Kidney glomerular epithelial cell (primary cell): ENCODE data around the gene VIPAS39.

Source experiments
- DNase-seq: peaks from one replicate; lab custom pipeline; 2025; lab: John Stamatoyannopoulos, UW

The VIPAS39 gene

DNA sequence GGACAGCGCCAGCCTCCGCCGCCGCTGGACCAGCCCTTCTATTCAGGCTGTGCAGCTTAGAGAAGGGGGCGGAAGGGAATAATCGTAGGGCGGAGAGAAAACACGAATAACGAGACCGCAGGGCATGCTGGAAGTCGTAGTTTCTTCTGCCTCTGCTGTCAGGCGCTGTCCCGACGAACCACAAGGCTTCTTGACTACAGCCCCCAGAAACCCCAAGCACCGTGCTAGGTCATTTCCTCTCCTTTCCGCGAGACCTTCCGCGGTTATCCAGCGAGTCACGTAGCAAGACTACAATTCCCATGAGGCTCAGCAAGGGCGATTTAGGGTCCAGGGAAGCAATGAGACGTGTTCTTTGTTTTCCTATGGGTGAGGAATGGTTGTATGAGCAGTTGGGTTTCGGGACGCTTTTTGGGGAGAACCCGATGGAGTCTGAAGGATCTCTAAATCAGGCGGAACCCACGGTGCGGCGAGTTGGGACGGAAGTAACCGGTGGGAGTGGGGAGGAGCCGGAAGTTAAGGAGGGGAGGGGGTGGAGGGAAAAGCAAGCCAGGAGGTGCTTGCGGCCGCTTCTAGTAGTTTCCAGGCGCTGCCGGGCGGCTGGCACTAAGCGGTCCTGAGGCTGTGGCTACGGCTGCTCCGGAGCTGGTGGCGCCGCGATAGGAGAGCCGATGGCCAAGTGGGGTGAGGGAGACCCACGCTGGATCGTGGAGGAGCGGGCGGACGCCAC lies at the start of gene VIPAS39, which contains the start of gene AHSA1:
TSS of gene VIPAS39 (minus strand) at position 80 of the 727 bp plus-strand sequence. CDS start 3,499 bp downstream, outside the sequence.
TSS of gene AHSA1 (plus strand) at position 572 of the 727 bp plus-strand sequence. CDS start at position 669, 97 bp downstream.
- DNase-seq = peak; percentile 97

DNA sequence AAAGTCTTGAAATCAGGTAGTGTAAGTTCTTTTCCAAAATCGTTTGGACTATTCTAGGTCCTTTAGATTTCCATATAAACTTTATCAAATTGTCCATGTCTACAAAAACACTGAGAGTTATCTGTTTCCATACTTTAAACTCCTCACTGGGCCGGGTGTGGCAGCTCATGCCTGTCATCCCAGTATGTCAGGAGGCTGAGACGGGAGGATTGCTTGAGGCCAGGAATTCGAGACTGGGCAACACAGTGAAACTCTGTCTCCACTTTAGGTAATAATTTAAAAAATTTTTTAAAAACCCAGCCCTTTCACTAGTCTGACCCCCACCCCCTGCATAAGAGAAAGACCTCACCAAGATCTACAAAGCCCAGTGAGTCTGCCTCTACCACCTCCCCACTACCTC lies 47.6 kb upstream of the VIPAS39 start:
- no peak for DNase-seq

DNA sequence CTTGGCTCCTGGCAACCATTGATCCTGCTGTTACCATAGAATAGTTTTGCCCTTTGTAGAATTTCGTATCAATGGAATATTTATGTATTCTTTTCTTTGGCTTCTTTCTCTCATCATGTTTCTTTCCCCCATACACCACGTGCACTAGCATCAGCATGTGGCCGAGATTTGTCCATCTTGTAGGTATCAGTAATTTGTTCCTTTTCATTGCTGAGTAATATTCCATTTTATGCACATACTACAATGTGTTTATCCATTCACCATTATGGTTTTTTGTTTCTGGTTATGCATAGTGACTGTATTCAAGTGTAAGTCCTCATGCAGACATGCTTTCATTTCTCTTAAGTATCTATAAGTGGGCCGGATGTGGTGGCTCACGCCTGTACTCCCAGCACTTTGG lies 45.7 kb upstream of the VIPAS39 start:
- DNase-seq = no peak

DNA sequence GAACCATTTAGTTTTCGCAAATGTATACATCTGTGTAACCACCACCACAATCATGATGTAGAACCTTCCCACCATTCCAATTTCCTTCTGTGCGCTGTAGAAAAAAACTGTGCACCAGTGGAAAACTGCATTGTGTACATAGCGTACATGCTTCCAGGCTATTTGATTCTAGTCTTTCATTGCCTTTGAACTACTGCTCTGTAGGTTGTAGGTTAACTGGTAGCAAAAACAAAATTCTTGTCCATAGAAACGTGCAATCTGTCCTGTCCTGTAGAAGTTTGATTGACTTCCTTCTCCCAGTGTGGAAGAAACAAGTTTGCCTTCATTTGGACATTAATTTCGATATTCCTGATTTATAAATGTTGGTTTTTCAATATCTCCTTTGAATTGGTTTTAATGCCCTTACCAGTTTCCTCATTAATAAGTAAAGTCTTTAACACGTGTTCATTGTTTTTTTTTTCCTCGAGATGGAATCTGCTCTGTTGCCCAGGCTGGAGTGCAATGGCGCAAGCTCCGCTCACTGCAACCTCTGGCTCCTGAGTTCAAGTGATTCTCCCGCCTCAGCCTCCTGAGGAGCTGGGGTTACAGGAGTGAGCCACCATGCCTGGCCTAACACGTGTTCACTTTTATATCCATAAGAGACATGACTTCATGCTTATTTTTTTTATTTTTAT lies 44.8 kb upstream of the VIPAS39 start:
- DNase-seq = no peak

DNA sequence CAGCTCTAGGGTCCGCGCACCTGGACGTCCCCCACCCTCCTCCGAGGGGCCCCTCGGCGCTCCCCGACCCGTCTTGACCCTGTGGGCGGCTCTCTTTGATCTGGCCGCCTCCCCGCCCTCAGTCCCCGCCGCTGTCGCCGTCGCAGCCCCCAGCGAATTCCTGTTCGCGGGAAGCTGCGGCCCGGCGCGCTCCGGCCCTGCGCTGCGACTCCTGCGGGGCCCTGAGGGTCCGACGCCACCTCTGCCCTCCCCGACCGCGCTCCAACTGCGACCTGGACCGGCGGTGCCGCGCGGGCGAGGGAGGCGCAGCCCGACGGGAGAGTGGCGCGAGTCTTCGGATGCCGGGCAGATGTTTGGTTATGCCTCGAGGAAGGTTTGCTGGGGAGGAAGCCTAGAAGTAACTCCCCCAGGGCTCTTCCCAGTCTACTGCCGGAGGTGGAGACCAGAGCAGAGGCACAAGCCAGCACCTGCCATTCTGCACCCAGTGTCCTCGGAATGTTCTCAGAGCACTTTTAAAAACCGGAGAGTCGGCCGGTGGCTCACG lies 41.7 kb upstream of the VIPAS39 start:
- DNase-seq = no peak

DNA sequence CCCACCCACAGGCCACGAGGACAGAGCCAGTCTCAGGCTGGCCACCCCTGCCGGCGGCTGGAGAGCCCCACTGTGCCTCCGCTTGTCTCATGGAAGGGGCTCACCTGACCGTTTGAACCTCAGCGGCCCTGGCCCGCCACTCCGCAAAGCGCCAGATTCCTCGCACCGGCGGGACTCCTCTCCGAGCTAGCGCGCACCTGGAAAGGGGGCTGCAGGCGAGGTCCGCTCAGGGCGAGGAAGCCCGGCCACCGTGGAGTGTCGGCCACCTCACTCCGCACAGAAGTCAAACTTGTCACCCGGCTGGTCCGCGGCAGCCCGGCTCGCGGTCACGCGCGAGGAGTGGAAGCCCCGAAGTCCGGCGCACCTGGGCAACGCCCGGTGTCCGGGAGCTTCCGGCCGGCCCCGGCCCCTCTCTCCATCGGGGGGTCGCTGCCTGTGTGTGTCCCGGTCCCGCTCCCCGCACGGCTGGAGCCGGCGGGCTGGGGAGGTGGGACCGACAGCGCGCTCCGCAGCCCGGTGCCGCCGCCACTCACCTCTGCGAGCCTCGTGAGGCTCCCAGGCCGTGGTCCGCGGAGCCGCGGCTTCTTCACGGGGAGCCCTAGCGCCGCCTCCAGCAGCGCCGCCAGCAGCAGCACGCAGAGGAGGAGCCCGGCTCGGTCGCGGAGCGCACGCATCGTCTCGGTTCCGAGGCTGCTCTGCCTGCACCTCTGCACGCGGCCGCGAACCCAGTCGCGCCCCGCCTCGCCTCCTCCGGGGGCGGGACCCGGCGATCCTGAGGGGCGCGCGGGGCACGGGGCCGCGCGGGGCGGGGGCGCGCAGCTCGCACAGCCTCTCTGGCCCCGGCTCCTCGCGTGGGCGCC lies 40.9 kb upstream of the VIPAS39 start, which contains the start of gene ISM2:
TSS of gene ISM2 (minus strand) at position 697 of the 860 bp plus-strand sequence. CDS start at position 674, 23 bp downstream.
- DNase-seq = no peak

DNA sequence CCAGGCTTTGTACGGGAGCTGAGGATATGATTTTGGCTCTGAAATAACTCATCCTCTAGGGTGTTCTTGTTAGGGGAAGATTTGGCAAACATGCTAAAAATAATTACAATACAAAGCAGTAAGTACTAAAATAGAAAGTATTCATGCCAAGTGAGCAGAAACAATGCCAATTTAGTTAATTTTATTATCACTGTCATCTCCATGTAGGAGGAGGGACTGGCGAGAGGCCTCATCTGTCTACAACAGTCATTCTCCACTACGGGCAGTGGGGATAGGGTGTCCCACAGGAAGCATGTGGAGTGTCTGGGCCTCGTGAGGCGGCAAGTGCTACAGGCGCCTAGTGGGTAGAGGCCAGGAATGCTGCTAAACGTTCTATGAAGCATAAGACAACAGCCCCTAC lies 37.9 kb upstream of the VIPAS39 start:
- DNase-seq = no peak

DNA sequence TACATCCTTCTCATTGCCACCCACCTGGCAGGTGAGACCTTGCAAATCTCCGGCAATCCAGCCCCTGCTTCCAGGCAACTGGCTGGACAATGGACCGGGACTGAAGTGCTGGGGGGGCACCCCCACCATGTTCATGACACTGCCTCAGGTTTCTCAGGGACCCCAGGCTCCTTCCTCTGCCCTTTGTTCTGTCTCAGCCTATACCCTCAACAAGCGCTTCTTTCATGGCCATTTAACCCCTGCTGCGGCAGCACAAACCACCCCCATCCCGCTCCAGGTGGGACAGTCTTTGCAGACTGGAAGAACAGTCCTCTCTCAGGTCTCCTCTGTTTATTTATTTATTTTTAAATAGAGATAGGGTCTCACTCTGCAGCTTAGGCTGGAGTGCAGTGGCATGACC lies 33.7 kb upstream of the VIPAS39 start:
- DNase-seq = no peak

DNA sequence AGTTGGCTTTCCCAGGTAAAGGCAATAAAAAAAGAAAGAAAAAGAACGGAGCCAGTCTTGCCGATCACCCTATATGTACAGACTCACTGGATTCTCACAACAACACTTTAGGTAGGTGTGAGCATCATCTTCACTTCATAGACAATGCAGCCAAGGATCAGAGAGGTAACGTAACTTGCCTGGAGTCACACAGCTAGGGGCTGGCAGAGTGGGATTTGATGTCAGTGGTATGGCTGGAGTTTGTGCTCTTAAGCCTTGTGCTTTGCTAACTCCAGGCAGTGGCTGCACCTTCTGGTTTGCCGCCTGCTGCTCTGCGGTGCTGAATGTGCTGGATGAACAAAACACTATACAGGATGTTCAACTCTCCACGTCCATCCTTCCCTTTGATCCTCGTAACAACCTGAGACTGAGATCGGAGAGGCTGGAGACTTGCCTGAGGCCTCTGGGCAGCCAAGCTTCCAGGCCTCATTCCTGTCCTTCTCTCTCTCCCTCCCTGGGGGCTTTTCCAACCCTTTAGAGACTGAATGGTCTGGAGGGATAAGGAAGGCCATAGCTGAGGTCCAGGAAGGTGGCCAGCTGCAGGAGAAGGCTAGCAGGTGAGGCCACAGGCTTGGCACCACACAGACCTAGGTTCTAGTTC lies 33.1 kb upstream of the VIPAS39 start:
- no peak for DNase-seq

DNA sequence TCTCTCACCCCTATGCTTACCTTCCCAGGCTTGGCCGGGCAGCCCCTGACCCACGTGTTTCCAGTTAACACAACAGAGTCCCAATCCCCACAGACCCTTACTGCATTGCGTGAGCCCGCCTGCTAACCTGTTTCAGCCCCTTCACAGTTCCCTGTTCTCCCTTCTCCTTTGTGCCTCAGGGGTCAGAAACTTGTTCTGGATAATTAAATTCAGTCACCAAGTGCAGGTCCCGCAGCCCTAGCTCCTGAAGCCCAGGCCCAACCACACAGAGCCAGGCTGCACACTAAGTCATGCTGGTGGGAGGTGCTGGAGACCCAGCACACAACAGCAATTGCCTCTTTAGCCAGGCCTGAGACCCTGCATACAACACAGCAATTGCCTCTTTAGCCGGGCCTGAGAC lies 31.6 kb upstream of the VIPAS39 start:
- no peak for DNase-seq

DNA sequence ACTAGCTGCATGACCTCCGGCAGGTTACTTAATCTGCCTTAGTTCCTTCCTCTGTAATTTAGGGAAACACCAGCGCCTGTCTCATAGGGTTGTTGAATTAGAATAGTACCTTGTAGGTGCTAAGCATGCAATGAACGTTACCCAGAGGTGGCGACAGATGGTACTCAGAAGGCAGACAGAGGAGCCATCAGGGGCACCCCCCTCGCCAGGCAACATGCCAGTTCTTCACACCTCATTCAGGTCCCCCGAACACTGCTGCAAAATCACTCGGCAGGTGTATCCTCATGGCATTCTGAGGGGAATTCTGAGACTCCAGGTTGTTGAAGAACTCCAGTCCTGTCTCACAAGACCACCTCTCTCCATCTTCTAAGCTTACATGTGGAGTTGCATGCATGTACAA lies 31.2 kb upstream of the VIPAS39 start:
- no peak for DNase-seq

DNA sequence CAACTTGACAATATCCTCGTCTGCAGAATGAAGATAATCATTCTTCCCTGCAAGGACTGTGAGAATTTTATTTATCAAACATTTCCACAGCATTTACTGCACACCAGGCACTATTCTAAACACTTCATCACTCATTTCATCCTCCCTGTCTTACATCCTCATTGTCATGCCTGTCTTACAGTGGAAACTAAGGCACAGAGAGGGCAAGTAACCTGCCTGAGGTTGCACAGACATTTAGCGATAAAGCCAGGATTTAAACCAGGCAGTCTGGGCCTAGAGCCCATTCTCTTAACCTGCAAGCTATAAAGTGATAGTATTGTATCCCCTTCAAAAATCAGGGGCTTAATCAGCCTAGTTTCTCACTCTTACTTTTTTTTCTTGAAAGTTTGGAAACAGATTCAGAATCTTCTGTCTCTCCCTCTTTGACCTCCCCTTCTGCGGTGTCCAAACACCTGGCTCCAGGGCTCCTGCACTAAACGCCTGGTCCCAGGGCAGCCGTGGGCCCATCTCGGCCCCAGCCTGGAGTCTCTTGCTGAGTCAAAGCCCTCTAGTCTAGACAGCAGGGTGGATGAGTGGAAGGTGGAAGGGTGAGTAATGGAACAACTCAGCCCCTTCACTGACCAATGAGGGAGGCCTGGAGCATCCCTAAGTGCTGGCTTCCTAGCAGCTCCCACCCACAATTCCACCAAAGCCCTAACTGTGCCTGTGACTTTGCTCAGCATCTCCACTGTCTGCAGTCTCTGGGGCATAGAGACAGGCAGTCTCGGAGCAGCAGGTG lies 28.7 kb upstream of the VIPAS39 start:
- DNase-seq = peak; percentile 73

DNA sequence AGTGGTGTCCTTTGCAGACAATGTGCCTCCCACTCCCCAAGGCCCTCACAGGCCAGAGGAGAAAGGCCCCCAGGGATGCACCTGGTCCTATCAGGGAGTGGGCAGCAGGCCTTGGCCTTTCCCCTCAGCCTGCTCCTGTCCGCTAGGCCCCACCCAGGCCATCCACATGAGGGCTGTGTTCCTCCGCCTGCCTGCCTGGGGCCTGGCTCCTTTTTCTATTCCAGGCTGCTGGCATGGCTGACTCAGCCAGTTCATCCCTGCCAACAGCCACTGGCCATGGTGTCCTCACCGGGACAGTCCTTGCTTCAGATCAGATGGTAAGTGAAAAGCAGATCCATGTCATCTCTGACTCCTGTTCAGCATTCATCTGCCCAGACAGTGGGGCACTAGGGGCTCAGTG lies 27.9 kb upstream of the VIPAS39 start:
- DNase-seq = no peak

DNA sequence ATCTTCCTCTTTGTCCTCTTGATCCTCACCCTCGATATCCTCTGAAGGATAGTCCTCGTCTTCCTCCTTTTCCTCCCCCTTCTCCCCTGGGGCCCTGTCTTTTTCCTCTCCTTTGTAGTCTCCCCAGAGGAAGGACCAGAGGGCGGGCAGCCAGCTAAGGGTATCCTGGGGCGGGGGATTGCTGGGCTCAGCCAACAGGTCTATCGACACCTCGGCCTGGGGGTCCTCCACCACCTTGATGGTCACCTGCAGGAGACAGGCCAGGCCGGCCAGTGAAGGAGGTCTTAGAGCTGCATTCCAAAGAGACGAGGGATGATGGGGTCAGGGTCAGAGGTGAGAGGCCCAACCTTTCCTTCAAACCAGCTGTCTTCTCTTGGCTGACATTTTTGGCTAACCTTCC lies 25.0 kb upstream of the VIPAS39 start:
- no peak for DNase-seq

DNA sequence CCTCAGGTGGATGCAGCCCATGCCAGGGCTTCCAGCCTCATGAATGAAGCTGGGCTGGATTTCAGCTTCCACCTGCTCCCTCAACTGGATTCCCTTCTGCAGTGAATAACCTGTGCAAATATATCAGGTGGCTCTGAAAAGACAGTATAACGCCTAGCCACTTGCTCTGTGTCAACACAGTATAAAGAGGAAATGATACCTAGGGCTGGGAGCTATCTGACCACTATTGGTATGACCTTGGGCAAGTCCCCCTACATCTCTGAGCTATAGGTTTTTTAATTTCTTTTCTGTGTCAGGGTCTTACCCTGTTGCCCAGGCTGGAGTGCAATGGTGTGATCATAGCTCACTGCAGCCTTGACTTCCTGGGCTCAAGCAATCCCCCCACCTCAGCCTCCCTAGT lies 21.4 kb upstream of the VIPAS39 start:
- DNase-seq = no peak

DNA sequence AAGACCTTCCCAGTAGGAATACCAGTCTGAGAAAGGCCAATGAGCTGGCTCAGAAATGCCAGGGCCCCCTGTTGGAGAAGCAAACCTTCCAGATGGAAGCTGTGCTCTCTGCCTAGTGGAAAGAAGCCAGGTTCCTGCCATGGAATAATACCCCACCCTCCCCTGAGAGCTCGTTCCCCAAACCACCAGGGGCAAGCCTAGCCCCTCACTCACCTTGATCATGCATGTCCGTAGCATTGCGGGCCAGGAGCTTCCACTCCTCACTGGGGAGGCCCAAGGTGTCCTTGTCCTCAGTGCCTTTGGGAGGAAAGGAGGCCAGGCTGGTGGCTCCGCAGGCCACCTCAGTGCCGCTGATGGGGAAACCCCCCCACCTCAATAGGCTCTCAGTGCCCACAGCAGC lies 20.6 kb upstream of the VIPAS39 start:
- DNase-seq = no peak

DNA sequence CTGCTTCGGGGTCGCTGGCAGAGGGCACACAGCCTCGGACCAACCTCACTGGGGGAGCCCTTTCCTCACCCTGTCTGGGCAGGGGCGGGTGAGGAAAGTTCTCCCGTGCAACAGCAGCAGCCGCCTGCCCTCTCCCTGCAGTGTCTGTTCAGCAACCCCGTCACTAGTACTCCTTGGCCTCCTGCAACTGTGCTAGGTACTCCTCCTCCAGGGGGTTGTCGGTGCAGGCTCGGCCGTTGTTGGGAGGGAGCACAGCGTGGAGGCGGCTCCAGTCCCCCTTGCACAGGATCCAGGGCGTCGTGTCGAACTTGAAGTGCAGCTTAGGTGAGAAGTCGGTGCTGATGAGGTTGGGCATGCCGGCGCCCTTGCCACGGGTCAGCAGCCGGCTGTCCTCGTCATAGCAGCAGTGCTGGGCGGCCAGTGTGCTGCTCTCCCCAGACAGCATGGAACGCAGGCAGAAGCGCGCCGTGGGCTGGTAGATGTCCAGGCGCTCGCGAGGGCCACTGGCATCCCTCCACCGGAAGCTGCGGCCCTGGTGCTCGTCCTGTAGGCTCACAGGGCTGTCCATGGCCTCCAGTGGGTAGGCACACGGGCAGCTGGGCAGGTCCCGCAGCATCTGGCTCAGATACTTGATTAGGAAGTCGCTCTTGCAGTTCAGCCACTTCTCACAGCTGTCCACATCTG lies 18.2 kb upstream of the VIPAS39 start:
- no peak for DNase-seq

DNA sequence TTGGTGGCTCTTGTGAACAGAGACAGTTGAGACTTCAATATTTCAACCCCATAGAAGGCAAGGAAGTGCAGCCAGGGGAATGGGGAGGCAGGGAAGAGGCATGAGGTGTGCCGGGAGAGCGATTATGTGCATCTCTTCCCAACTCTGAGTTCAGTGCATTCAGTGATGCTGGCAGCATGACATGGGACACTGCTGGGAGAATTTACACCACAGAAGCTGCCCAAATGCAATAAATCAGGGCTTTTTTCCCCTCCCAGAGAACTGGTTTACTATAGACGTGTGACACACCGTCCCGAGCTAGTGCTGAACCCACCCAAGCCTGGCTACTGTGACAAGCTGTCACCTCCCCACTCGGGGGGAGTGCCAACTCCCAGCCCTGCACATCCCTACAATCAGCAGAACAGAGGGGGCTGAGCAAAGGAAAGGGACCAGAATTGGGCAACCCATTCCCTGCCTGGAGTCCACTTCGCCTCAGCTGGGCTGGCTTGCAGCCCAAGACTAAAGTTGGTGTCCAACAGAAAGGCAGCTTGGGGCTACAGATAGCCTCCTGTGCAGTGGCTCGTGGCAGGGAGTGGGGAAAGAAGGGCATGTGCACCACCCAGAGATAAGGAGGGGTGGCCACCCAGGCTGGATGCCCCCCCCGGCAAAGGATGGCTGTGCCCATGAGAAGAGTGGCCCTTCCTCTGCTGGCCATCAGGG lies 17.2 kb upstream of the VIPAS39 start:
- no peak for DNase-seq

DNA sequence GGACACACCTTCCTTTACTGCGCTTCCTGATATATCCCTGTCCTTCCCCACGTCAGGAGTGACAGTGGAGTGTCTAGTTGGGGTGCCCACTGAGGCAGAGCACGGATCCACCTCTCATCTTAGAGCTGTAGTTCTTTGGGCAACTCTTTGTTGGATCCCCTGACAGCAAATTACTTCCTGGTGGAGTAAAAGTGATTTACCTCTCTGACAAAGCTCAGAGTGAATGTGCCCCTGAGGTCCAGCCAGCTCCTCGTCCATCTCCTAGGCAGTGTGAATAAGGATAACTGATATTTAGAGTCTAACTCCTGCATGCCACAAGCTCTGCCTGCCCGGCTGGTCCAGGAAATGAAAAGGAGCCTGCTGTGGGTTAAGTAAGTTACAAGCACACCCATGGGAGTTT lies 16.5 kb upstream of the VIPAS39 start:
- DNase-seq = no peak
